Endothelial cell of umbilical vein (primary cell): ENCODE measurements around the gene NUDCD3. TPM values are rescaled to one million over a fixed set of nuclear protein-coding genes. Genes with fewer than 3 reads are reported as not detected.

Source experiments
- BruUV-seq: library from RNA; stranded (reverse); fragments of 400-500 nt; replicated peaks from 2 replicates; lab custom pipeline; 2021; lab: Mats Ljungman, UMichigan
- CTCF ChIA-PET: fragments of 300-600, 350-600 bp; sonication (Branson Sonifier 250); formaldehyde crosslinking; loops from one replicate; lab custom pipeline; 2021; ENCODE audit warnings: antibody characterized with exemption, inconsistent platforms; lab: Charles Lee
- POLR2A ChIA-PET: fragments of 300-600, 350-600 bp; sonication (Branson Sonifier 250); formaldehyde crosslinking; loops from one replicate; lab custom pipeline; 2021; ENCODE audit warnings: antibody characterized with exemption, inconsistent platforms; lab: Charles Lee
- DNase-seq: peaks from one replicate; pipeline ENCODE4 v3.0.0-alpha.2; 2011; ENCODE audit warnings: low read depth, low spot score
- FAIRE-seq: peaks from 2 replicates; lab custom pipeline; 2011; peaks lifted over from hg19 to GRCh38; lab: Jason Lieb, UNC
- H2AFZ ChIP-seq: 2 replicates; pipeline ENCODE4 v1.6.0; 2012; ENCODE audit warnings: low read depth, low read length, control low read depth, inconsistent platforms
- H3K27ac ChIP-seq: 2 replicates; pipeline ENCODE4 v1.5.1; 2011; ENCODE audit warnings: low read depth, mild to moderate bottlenecking, control low read depth, low read length, moderate library complexity; ENCODE audit not compliant: insufficient read depth
- H3K27me3 ChIP-seq, 2 experiments: 2 replicates each; pipeline versions ENCODE4 v1.6.0 to v1.6.1; 2011; ENCODE audit warnings: low read length in 2 of 2, mixed read lengths in 1 of 2; ENCODE audit not compliant: control insufficient read depth in 2 of 2, insufficient read depth in 2 of 2
- H3K36me3 ChIP-seq, 2 experiments: 2 replicates in 1 of 2; 3 replicates in 1 of 2; pipeline ENCODE4 v1.5.1; 2011; ENCODE audit warnings: low read length in 2 of 2, mild to moderate bottlenecking in 1 of 2, moderate library complexity in 1 of 2; ENCODE audit not compliant: control insufficient read depth in 2 of 2, insufficient read depth in 2 of 2; ENCODE audit errors: extremely low read depth in 1 of 2
- H3K4me1 ChIP-seq: 3 replicates; pipeline ENCODE4 v1.5.1; 2011; ENCODE audit warnings: mild to moderate bottlenecking, low read length; ENCODE audit not compliant: control insufficient read depth, insufficient read depth; ENCODE audit errors: extremely low read depth
- H3K4me2 ChIP-seq: 2 replicates; pipeline ENCODE4 v1.6.1; 2011; ENCODE audit warnings: low read length, control low read depth, mixed read lengths; ENCODE audit not compliant: insufficient read depth
- H3K4me3 ChIP-seq, 3 experiments: fragments of 200-600 bp in 1 of 3; sonication (generic), shearing (Covaris generic) in 1 of 3; replicated peaks in 1 of 3; 2 replicates each; pipeline ENCODE4 v1.5.1; 2011 to 2016; ENCODE audit warnings: control low read depth in 3 of 3, low read length in 3 of 3, mild to moderate bottlenecking in 2 of 3, inconsistent platforms in 1 of 3, low read depth in 1 of 3, moderate library complexity in 1 of 3; ENCODE audit not compliant: insufficient read depth in 1 of 3
- H3K79me2 ChIP-seq: 2 replicates; pipeline ENCODE4 v1.6.0; 2012; ENCODE audit warnings: low read length, inconsistent platforms; ENCODE audit not compliant: control insufficient read depth, insufficient read depth
- H3K9ac ChIP-seq: replicated peaks from 2 replicates; pipeline ENCODE3; 2011; ENCODE audit warnings: low read length, control low read depth; ENCODE audit not compliant: insufficient read depth; ENCODE audit errors: extremely low read depth
- H3K9me1 ChIP-seq: replicated peaks from 3 replicates; pipeline ENCODE4 v1.6.0; 2011; ENCODE audit warnings: mild to moderate bottlenecking, low read length; ENCODE audit not compliant: control insufficient read depth, insufficient read depth; ENCODE audit errors: extremely low read depth
- H3K9me3 ChIP-seq: replicated peaks from 2 replicates; pipeline ENCODE4 v1.5.1; 2012; ENCODE audit warnings: low read length, inconsistent platforms; ENCODE audit not compliant: control insufficient read depth, insufficient read depth
- H4K20me1 ChIP-seq: replicated peaks from 2 replicates; pipeline ENCODE3; 2011; ENCODE audit warnings: mild to moderate bottlenecking, low read length; ENCODE audit not compliant: control insufficient read depth, insufficient read depth; ENCODE audit errors: extremely low read depth
- CTCF ChIP-seq, 2 donors: IDR thresholded peaks; 1 replicate in 1 of 2; 2 replicates in 1 of 2; pipeline ENCODE4 v1.5.1; 2011; ENCODE audit warnings: low read length in 2 of 2, mild to moderate bottlenecking in 2 of 2, moderate library complexity in 2 of 2, control low read depth in 1 of 2, inconsistent platforms in 1 of 2, low read depth in 1 of 2; ENCODE audit not compliant: insufficient read depth in 1 of 2; ENCODE audit errors: extremely low read depth in 1 of 2
- EZH2 ChIP-seq: IDR thresholded peaks from 2 replicates; pipeline ENCODE4 v1.6.1; 2012; ENCODE audit warnings: borderline replicate concordance, low read depth, mild to moderate bottlenecking, moderate library complexity, low read length, inconsistent platforms; ENCODE audit not compliant: severe bottlenecking
- FOS ChIP-seq: IDR thresholded peaks from 2 replicates; pipeline ENCODE4 v1.6.1; 2011; ENCODE audit warnings: mild to moderate bottlenecking, low read length, moderate library complexity, borderline replicate concordance; ENCODE audit not compliant: insufficient read depth
- GATA2 ChIP-seq: IDR thresholded peaks from 2 replicates; pipeline ENCODE4 v1.7.0; 2011; ENCODE audit warnings: low read depth, mild to moderate bottlenecking, moderate library complexity, mixed read lengths, low read length; ENCODE audit not compliant: insufficient read length, insufficient read depth
- JUN ChIP-seq: IDR thresholded peaks from 2 replicates; pipeline ENCODE4 v1.6.1; 2011; ENCODE audit warnings: borderline replicate concordance, low read depth; ENCODE audit not compliant: insufficient read length, insufficient read depth
- MAX ChIP-seq: IDR thresholded peaks from 2 replicates; pipeline ENCODE4 v1.6.1; 2011; ENCODE audit not compliant: insufficient read depth, insufficient read length
- MYC ChIP-seq: IDR thresholded peaks from one replicate; pipeline ENCODE4 v1.6.1; 2011; ENCODE audit warnings: mild to moderate bottlenecking, low read depth, low read length
- POLR2A ChIP-seq: IDR thresholded peaks from 2 replicates; pipeline ENCODE4 v1.6.1; 2012; ENCODE audit warnings: low read depth, mild to moderate bottlenecking, control low read depth, low read length
- POLR2AphosphoS5 ChIP-seq: IDR thresholded peaks from 2 replicates; pipeline ENCODE4 v1.6.1; 2012; ENCODE audit warnings: low read depth, mild to moderate bottlenecking, control low read depth, low read length, moderate library complexity; ENCODE audit not compliant: insufficient read depth
- dilution Hi-C: fragments of 300-500 bp; cut with MboI; formaldehyde crosslinking; loops from one replicate; pipeline ENCODE4 v1.15.0; 2019; ENCODE audit warnings: low sequenced_read_pairs; ENCODE audit not compliant: extremely low pct_ligation_motif_present
- intact Hi-C: fragments of 100-400 bp; cut with micrococcal nuclease; formaldehyde crosslinking; loops from one replicate; pipeline ENCODE4 v1.10.0; 2022
- polyA plus RNA-seq, 4 experiments: library from polyadenylated mRNA; depleted of rRNA in 3 of 4; stranded (reverse) in 3 of 4; unstranded in 1 of 4; fragments of >200 nt; gene quantifications; 2 replicates each; pipeline versions ENCODE4 v1.2.1 to v1.2.3, GENCODE V29; 2011 to 2012; ENCODE audit warnings: missing spikeins in 1 of 4
- total RNA-seq: library from RNA; stranded (reverse); gene quantifications from 2 replicates; pipeline ENCODE4 v1.2.3, GENCODE V29; 2021

Gene NUDCD3
- total and polyA plus RNA-seq, 2 donors (not counting 3 experiments of a cell fraction or from before 2014, with no cell fraction given): 50.6 to 137 TPM

- H3K36me3 ChIP-seq: peaks cover 12 to 17% of the 10 kb centered on the region in 2 experiments
- H2AFZ ChIP-seq: no peak overlapping the region
- CTCF ChIA-PET: interaction anchor here (0.8 to 1.9 kb wide), 4 partner anchors 50 to 139 kb away, joined by 3 to 6 read pairs (median 4); no protein-coding TSS in a partner anchor
- no peak for DNase-seq
- no peak for TF ChIP-seq FOS
- no peak for TF ChIP-seq MYC
- no peak for TF ChIP-seq GATA2
- no peak for TF ChIP-seq CTCF (IDR thresholded peaks at IDR 0.05; ENCODE audit: extremely low read depth in 1 of 2, insufficient read depth in 1 of 2, low read depth in 1 of 2, low read length in 2 of 2)
- TF ChIP-seq JUN: no peak
- no peak for TF ChIP-seq POLR2A
- TF ChIP-seq POLR2AphosphoS5: no peak
- TF ChIP-seq EZH2: no peak
- no peak for TF ChIP-seq MAX
- H3K4me2 ChIP-seq: no peak overlapping the region
- H4K20me1 ChIP-seq: no peaks in the 10 kb centered on the region
- H3K27me3 ChIP-seq: no peaks in the 10 kb centered on the region
- intact Hi-C loops: no loop called here
- POLR2A ChIA-PET: no interaction called here
- peaks cover 44% of the 10 kb centered on the region for H3K4me1 ChIP-seq
- H3K79me2 ChIP-seq: peaks cover 71% of the 10 kb centered on the region
- no peaks in the 10 kb centered on the region for H3K9me1 ChIP-seq
- H3K9ac ChIP-seq: no peak overlapping the region
- no TSS peak for BruUV-seq
- H3K4me3 ChIP-seq: no peak overlapping the region
- dilution Hi-C loops: no loop called here
- no peaks in the 10 kb centered on the region for H3K9me3 ChIP-seq
- no peak for FAIRE-seq
- H3K27ac ChIP-seq: no peak overlapping the region
These were observed 5.8 kb downstream of the NUDCD3 start for GRCh38 chr7:44484482-44485313.
